HepG2 (cell line): ENCODE results near the gene RASGRP4. TPM values are rescaled to one million over a fixed set of nuclear protein-coding genes. Genes with fewer than 3 reads are reported as not detected.

Experiments
- ATAC-seq: fragments of 200-7000 bp; cut with Tn5 transposase; 3 replicates; pipeline ENCODE4 v1.9.1; 2020; ENCODE audit warnings: mild to moderate bottlenecking, moderate library complexity
- BruUV-seq: library from RNA; stranded (reverse); fragments of 400-500 nt; replicated peaks from 2 replicates; lab custom pipeline; 2021; lab: Mats Ljungman, UMichigan
- CTCF ChIA-PET: fragments of 300-600 bp; formaldehyde crosslinking; extraction: SDS; loops from one replicate; lab custom pipeline; 2021; ENCODE audit warnings: low total read pairs, inconsistent platforms, low intra/inter-chr PET ratio; lab: Yijun Ruan, JAX
- POLR2A ChIA-PET: fragments of 350-600 bp; sonication (Branson Sonifier 250); formaldehyde crosslinking; loops from one replicate; lab custom pipeline; 2020; ENCODE audit warnings: antibody characterized with exemption, inconsistent platforms; lab: Yijun Ruan, JAX
- DNase-seq: peaks from one replicate; pipeline ENCODE4 v3.0.0-alpha.2; 2015; ENCODE audit warnings: low spot score
- FAIRE-seq: peaks from 3 replicates; lab custom pipeline; 2011; peaks lifted over from hg19 to GRCh38; lab: Jason Lieb, UNC
- H2AFZ ChIP-seq: one replicate; pipeline ENCODE4 v1.6.1; 2011; ENCODE audit warnings: low read length, inconsistent platforms
- H3K27ac ChIP-seq: fragments of 300-600 bp; 3 replicates; pipeline ENCODE4 v1.8.0; 2011; ENCODE audit warnings: mixed run types, mild to moderate bottlenecking, mixed read lengths, low read length, inconsistent platforms; ENCODE audit not compliant: insufficient read depth; ENCODE audit errors: extremely low read length
- H3K27me3 ChIP-seq, 2 experiments: fragments of 200-600 bp in 1 of 2; 2 replicates in 1 of 2; 3 replicates in 1 of 2; pipeline versions ENCODE4 v1.6.0 to v1.8.0; 2011; ENCODE audit warnings: low read length in 2 of 2, mild to moderate bottlenecking in 2 of 2, moderate library complexity in 2 of 2, inconsistent platforms in 1 of 2; ENCODE audit not compliant: insufficient read depth in 2 of 2, control insufficient read depth in 1 of 2
- H3K36me3 ChIP-seq, 2 experiments: fragments of 200-600 bp in 1 of 2; replicated peaks in 1 of 2; 2 replicates in 1 of 2; 3 replicates in 1 of 2; pipeline versions ENCODE4 v1.5.1 to v1.8.0; 2011; ENCODE audit warnings: low read length in 2 of 2, inconsistent platforms in 1 of 2; ENCODE audit not compliant: insufficient read depth in 2 of 2, control insufficient read depth in 1 of 2
- H3K4me1 ChIP-seq: 2 replicates; pipeline ENCODE4 v1.5.1; 2012; ENCODE audit warnings: low read length, inconsistent platforms; ENCODE audit not compliant: insufficient read depth
- H3K4me2 ChIP-seq: 2 replicates; pipeline ENCODE4 v1.6.0; 2011; ENCODE audit warnings: low read depth, low read length, inconsistent platforms
- H3K4me3 ChIP-seq, 3 experiments: fragments of 200-600 bp in 1 of 3; sonication (generic), shearing (Covaris generic) in 1 of 3; replicated peaks in 1 of 3; 2 replicates each; pipeline ENCODE4 v1.5.1; 2011 to 2016; ENCODE audit warnings: low read length in 3 of 3, inconsistent platforms in 2 of 3, low read depth in 2 of 3, mild to moderate bottlenecking in 2 of 3, control low read depth in 1 of 3, mixed read lengths in 1 of 3; ENCODE audit not compliant: insufficient read depth in 1 of 3
- H3K79me2 ChIP-seq: one replicate; pipeline ENCODE4 v1.6.1; 2011; ENCODE audit warnings: low read length, inconsistent platforms; ENCODE audit not compliant: insufficient read depth
- H3K9ac ChIP-seq: 2 replicates; pipeline ENCODE4 v1.6.0; 2011; ENCODE audit warnings: mild to moderate bottlenecking, low read depth, low read length, inconsistent platforms; ENCODE audit not compliant: insufficient read depth
- H3K9me3 ChIP-seq: 2 replicates; pipeline ENCODE4 v1.5.1; 2012; ENCODE audit warnings: mild to moderate bottlenecking, low read length
- H4K20me1 ChIP-seq: 2 replicates; pipeline ENCODE4 v1.6.0; 2011; ENCODE audit warnings: inconsistent platforms, mild to moderate bottlenecking, low read length, moderate library complexity; ENCODE audit not compliant: insufficient read depth
- CERS6 ChIP-seq: sonication (generic); formaldehyde crosslinking; IDR thresholded peaks from 2 replicates; pipeline ENCODE4 v1.5.0; 2020; ENCODE audit warnings: missing genetic modification reagents
- FUBP1 ChIP-seq: sonication (generic); formaldehyde crosslinking; IDR thresholded peaks from 2 replicates; pipeline ENCODE4 v1.5.1; 2020; ENCODE audit warnings: missing genetic modification reagents, mild to moderate bottlenecking, borderline replicate concordance
- RFXANK ChIP-seq: IDR thresholded peaks from 2 replicates; pipeline ENCODE4 v1.6.1; 2016
- ZBTB37 ChIP-seq: sonication (generic); formaldehyde crosslinking; IDR thresholded peaks from 2 replicates; pipeline ENCODE4 v1.4.0; 2020; ENCODE audit warnings: mild to moderate bottlenecking, missing genetic modification reagents
- ZFP36L2 ChIP-seq: sonication (generic); formaldehyde crosslinking; IDR thresholded peaks from 2 replicates; pipeline ENCODE4 v1.4.0; 2020; ENCODE audit warnings: missing genetic modification reagents
- ZNF335 ChIP-seq: sonication (generic); formaldehyde crosslinking; IDR thresholded peaks from 2 replicates; pipeline ENCODE4 v1.4.0; 2020; ENCODE audit warnings: missing genetic modification reagents
- WGBS: methylation state at CpG from one replicate; pipeline ENCODE4 v1.1.6; 2017; ENCODE audit warnings: low lambda C conversion rate; 5-methylcytosine and 5-hydroxymethylcytosine counted together
- in situ Hi-C: cut with HindIII; loops from 2 replicates; pipeline ENCODE4 v1.10.0; 2017; ENCODE audit warnings: low pct_unique_long_range_greater_than_20kb; ENCODE audit not compliant: extremely low pct_ligation_motif_present
- intact Hi-C: fragments of 100-400 bp; cut with micrococcal nuclease; formaldehyde crosslinking; loops from one replicate; pipeline ENCODE4 v1.10.0; 2022; ENCODE audit not compliant: unreplicated experiment
- polyA plus RNA-seq, 8 experiments: library from polyadenylated mRNA; depleted of rRNA in 3 of 8; stranded (reverse) in 7 of 8; unstranded in 1 of 8; fragments of >200 nt; fragmentation: Illumina TruSeq in 4 of 8; extraction: Trizol in 4 of 8; gene quantifications; 2 replicates each; pipeline versions ENCODE4 v1.2.1 to v1.2.3, GENCODE V29; 2011 to 2016; ENCODE audit warnings: low read depth in 4 of 8, missing spikeins in 1 of 8, mixed read lengths in 1 of 8; ENCODE audit not compliant: insufficient read depth in 1 of 8
- total RNA-seq, 5 experiments: library from RNA; depleted of rRNA; stranded (reverse); fragments of >200 nt; fragmentation: Illumina TruSeq; extraction: Trizol; gene quantifications; 2 replicates each; pipeline ENCODE4 v1.2.3, GENCODE V29; 2016; ENCODE audit warnings: low read depth in 1 of 5
- TF ChIP-seq, protein P1 (sequence below): sonication (generic); formaldehyde crosslinking; IDR thresholded peaks from 2 replicates; pipeline ENCODE4 v1.4.0; 2020; ENCODE audit warnings: missing genetic modification reagents, borderline replicate concordance

The RASGRP4 gene
- total and polyA plus RNA-seq, 2 of the 13 experiments (the other 11 are each of a cell fraction or from before 2014, with no cell fraction given), result not detected

DNA sequence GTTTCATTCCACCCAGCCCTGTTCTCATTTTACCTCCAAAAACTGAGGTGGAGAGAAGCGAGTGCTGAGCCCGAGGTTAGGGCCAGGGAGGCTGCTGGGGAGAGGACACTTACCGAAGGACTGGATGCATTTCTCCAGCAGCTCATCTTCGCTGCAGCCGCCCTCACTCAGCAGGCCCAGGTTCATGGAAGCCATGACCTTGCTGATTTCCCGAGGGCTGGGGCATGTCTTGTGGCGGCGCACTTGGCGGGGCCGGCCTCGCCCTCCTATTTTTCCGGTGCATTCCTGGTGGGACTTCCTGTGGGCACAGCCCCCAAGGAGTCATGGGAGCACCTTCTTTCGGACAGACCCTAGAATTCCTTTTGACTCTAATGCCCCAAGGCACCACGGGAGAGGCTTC lies 4.2 kb downstream of the RASGRP4 start (continued):
- TF ChIP-seq ZBTB37 (CRISPR knock-in tag) (no peak), CERS6 (no peak), FUBP1 (no peak), RFXANK (no peak), ZFP36L2 (no peak), ZNF335 (CRISPR knock-in tag) (no peak)

DNA sequence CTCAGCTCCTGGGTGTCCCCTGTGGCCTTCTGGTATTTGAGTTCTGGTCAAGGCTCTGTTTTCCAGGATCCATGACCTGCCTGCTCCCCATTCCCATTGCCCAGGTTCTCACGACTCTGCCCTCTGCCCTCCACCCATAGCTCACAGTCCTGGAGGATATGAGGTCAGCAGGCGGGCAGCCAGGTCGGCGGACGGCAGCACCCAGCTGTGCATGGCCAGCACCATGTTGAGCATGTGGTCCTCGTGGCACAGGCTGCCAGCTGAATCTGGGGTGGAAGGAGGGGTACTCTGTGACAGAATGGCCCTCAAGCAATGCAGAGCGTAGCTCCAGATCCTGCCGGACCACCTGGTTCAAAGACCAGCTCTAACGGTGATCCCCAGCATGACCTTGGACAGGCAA lies 5.1 kb downstream of the RASGRP4 start:
- POLR2A ChIA-PET, result no interaction called here
- Histone ChIP-seq H3K79me2 (no peaks in the 10 kb centered on the region), H3K4me3 (no peak overlapping the region), H3K9me3 (no peaks in the 10 kb centered on the region), H3K27me3 (peaks cover 3 to 40% of the 10 kb centered on the region in 2 experiments; a peak in 4 of 5 replicates), H3K27ac (no peak overlapping the region), H2AFZ (no peak overlapping the region), H3K36me3 (no peaks in the 10 kb centered on the region), H3K4me2 (no peak overlapping the region), H3K9ac (no peak overlapping the region), H3K4me1 (no peaks in the 10 kb centered on the region), H4K20me1 (no peaks in the 10 kb centered on the region)
- 33% methylated on average over 8 of the region's 9 CpGs for WGBS
- BruUV-seq, result no TSS peak
- no peak for ATAC-seq
- in situ Hi-C loops (no loop called here), intact Hi-C loops (no loop called here)
- TF ChIP-seq, protein P1, sequence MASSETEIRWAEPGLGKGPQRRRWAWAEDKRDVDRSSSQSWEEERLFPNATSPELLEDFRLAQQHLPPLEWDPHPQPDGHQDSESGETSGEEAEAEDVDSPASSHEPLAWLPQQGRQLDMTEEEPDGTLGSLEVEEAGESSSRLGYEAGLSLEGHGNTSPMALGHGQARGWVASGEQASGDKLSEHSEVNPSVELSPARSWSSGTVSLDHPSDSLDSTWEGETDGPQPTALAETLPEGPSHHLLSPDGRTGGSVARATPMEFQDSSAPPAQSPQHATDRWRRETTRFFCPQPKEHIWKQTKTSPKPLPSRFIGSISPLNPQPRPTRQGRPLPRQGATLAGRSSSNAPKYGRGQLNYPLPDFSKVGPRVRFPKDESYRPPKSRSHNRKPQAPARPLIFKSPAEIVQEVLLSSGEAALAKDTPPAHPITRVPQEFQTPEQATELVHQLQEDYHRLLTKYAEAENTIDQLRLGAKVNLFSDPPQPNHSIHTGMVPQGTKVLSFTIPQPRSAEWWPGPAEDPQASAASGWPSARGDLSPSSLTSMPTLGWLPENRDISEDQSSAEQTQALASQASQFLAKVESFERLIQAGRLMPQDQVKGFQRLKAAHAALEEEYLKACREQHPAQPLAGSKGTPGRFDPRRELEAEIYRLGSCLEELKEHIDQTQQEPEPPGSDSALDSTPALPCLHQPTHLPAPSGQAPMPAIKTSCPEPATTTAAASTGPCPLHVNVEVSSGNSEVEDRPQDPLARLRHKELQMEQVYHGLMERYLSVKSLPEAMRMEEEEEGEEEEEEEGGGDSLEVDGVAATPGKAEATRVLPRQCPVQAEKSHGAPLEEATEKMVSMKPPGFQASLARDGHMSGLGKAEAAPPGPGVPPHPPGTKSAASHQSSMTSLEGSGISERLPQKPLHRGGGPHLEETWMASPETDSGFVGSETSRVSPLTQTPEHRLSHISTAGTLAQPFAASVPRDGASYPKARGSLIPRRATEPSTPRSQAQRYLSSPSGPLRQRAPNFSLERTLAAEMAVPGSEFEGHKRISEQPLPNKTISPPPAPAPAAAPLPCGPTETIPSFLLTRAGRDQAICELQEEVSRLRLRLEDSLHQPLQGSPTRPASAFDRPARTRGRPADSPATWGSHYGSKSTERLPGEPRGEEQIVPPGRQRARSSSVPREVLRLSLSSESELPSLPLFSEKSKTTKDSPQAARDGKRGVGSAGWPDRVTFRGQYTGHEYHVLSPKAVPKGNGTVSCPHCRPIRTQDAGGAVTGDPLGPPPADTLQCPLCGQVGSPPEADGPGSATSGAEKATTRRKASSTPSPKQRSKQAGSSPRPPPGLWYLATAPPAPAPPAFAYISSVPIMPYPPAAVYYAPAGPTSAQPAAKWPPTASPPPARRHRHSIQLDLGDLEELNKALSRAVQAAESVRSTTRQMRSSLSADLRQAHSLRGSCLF, result no peak
- no peak for DNase-seq
- no peak for FAIRE-seq
- CTCF ChIA-PET, result no interaction called here
